NCI-H187 treated with DMSO at 0.1 percent for 48 hours (cell line): Measurements from ENCODE around the gene SCYL3.

ENCODE experiments used
- DNase-seq: peaks from one replicate; lab custom pipeline; 2025; lab: John Stamatoyannopoulos, UW

Gene SCYL3

DNA sequence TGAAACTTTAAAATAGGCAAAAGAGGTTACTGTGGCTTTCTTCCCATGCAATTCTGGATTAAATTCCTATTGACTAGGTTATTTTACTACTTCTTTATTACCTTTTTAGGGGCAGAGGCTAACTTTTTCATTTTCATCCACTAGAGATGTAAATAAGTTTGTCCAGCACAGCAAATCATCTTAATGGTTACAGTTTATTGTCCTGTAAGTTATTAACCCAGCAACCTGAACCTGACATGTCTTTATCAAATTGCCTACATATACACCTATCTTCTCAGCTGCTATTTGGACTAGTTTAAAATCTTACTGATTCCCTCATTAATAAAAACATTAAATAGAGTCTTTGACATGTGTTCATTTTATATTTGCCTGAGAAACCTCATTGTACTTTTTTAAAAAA, 6.9 kb upstream of the SCYL3 start:
- no peak for DNase-seq

GRCh38 chr1:169899519-169900217, 6.0 kb upstream of the SCYL3 start:
- DNase-seq, result no peak

DNA sequence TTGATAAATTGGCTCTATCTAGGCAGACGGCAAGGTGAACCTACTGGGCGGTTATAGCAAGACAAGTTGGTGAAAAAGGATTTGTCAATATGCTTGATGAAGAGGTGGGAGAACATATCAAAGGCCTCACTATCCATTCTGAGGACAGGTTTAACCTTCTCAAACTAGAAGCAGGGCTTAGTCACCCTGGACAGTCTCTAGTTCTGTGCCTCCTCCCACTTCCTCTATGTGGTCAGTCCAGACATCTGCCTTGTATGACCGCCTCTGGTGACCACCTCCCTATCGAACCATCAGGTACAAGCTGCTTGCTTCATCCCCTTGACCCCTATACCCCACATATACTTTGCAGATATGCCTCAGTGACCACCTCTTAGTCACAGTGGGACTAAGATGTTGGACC, 2.3 kb upstream of the SCYL3 start:
- DNase-seq, result no peak

DNA sequence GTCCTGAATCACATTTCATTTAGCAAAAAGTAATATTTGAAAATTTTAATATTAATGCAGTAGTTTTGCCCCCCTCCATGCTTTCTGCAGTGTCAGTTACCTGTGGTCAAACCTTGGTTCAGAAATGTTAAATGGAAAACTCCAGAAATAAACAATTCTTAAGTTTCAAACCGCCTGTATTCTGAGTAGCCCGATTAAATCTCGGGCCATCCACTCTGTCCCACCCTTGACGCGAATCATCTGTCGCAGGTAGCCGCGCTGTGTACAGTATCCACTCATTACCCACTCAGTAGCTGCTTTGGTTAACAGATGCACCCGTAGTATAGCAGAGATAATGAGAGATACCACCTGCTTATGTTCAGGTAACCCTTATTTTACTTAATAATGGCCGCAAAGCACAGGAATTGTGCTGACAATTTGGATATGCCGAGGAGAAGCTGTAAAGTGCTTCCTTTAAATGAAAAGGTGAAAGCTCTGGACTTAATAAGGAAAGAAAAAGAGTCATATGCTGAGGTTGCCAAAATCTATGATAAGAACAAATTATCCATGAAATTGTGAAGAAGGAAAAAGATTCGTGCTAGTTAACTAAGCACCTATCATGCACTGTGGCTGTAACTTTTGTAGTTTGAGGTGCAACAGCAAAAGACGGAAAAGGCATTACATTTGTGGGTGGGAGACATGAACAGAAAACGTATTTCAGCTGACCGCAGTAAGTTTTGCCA, 889 bp upstream of the SCYL3 start:
- DNase-seq, result no peak

DNA sequence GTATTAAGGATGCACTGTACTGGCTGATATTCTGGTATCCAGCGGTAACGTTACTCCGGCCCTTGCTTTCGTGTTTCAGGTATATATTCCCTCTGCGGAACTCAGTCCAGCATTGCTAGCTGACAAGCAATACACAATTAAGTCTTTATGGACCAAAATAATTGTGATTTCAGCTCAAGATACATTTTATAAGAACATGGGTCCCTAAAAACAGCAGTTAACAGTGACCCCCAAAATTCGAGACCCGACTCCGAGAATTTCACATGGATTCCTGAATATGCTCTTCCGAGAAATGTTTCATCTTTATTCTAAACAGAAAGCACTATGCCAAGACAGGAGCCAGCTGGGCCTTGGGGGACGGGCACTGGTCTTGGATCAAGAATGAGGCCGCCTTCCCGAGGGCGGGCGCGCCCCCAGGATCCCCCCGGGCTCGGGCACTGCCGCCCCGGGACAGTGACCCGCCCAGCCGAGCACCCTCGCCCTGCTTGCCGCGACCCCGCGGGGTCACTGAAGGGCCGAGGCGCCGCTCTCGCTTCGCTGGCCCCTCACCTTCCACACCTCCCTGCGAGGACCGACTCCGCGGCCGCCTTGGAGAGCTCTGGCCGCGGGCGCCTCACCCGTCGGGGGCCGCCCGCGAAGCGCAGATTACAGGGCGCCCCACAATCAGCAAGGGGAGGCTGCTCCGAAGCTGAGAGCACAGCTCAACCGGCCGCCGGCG, 610 bp downstream of the SCYL3 start:
- no peak for DNase-seq

- no peak for DNase-seq
Observed at GRCh38 chr1:169892176-169892926, 1.3 kb downstream of the SCYL3 start.

- DNase-seq, result no peak
Observed at GRCh38 chr1:169891539-169891885, 2.2 kb downstream of the SCYL3 start.

GRCh38 chr1:169890761-169891538, 2.7 kb downstream of the SCYL3 start:
- DNase-seq, result no peak

DNA sequence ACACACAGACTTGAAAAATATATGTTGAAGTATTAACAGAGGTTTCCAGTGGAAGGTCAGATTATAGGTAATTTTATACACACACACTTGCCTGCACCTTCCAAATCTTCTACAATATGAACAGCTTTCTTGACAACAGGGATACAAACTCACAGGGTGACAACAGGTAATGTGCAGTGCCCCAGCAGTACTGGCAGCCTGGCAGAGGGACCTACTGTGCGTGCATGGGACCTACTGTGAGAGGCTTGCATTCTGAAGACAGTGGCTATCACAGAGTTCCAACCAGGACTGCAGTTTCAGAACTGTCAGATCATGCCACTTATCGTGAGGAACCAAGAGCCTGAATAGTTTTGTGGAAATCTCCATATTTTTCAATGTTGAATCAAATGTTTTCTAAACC, 3.8 kb downstream of the SCYL3 start:
- no peak for DNase-seq

- DNase-seq, result no peak
Observed at GRCh38 chr1:169886931-169887330, 6.8 kb downstream of the SCYL3 start.

DNA sequence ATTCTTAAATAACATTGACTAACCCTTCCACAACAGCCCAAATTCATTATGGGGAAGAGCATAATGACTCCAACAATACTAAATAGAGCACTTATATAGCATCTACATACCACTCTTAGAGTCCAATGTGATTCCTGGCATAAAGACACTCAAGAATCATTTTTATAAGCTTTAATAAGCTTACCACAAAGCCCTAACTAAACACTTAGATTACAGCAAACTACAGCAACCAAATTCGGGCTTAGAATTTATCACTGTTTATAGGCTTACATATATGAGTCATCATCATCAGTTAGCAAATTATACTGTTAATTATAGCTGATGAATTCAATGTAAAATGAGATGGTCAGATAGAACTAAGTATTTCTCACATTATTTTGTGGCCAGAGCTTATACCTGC, 7.3 kb downstream of the SCYL3 start:
- DNase-seq, result no peak

DNA sequence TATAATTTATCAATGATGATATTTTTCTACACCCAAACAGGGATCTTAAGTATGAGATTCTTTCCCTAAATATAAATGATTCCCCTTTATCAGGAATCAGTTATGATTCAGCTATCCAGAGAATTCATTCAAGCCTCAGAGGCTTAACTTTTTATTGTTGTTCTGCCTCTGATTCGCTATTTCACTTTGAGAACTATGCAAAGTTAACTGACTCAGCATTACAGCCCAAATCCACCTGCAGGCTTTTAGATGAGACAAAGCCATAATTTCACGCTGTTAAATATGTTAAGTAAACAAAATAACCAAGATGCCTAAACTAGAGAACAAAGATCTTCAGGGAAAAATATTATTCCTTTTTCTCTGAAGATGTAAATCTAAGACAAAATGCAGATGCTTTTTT, 8.5 kb downstream of the SCYL3 start:
- no peak for DNase-seq

DNA sequence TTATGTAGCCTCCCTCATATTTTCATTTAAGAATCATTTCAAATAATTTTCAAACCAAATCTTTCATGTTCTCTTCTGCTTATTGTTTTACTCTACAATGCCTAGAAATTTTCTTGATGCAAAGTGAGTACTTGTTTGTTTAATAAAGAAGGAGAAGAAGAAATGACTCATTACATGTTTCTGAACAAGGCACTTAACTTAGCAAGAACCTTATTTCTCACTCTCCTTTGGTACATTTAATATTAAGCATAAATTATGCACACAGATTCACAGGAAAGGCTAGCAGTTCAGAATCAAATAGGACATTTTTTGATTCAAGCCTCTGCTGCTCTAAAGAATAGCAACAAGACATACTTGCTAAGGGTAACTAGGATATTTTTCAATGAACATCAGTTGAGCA, 9.1 kb downstream of the SCYL3 start:
- DNase-seq, result no peak

- no peak for DNase-seq
Observed at GRCh38 chr1:169882039-169882511, 11.6 kb downstream of the SCYL3 start.

GRCh38 chr1:169879034-169879840, 14.5 kb downstream of the SCYL3 start:
- no peak for DNase-seq

DNA sequence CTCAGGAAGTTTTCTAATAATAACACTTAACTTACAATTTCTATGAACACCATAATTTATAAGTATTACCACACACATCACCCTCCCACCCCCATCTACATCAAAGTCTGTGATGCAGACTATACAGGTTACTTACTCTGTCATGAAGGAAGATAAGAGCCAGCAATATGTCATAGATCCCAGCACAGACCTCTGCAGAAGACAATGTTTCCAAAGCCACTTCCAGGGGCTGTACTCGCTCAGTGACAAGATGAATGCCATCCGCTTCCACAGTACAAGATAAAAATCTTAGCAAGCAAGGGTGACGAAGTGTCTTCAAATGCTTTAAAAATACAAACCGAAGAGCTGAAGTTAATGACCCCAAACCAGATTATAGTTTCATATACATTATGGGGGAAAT, 15.2 kb downstream of the SCYL3 start:
- no peak for DNase-seq

DNA sequence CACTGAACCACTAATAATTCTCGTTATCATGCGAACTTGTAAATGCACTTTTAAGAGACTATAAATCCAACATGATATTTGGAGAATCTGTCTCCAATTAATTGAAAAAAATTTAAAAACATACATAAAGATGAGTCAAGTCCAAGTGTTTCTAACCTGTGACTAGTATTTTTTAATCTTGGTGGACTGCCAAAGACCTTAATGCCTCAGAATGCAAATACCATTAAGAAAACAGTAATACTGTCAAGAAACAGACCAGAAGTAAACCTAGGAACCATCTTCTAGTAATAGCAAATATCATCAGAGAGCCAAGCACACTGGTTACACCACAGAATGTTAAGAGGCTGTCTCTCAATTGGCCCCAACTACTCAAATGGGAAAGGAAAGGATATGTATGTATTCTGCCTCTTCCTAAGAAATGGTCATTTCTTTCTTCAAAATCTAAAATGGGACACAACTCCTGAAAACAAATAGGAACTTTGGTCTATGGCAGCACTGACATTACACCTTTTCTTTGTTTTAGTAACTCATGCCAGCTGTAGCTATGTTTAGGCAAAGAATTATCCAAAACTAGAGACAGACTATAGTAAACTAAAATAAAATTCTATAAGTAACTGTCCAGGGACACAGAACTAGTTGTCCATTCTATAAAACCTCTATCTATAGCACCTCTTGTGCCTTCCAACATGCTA, 15.8 kb downstream of the SCYL3 start:
- DNase-seq, result no peak

- no peak for DNase-seq
Observed at GRCh38 chr1:169874229-169874628, 19.5 kb downstream of the SCYL3 start.

DNA sequence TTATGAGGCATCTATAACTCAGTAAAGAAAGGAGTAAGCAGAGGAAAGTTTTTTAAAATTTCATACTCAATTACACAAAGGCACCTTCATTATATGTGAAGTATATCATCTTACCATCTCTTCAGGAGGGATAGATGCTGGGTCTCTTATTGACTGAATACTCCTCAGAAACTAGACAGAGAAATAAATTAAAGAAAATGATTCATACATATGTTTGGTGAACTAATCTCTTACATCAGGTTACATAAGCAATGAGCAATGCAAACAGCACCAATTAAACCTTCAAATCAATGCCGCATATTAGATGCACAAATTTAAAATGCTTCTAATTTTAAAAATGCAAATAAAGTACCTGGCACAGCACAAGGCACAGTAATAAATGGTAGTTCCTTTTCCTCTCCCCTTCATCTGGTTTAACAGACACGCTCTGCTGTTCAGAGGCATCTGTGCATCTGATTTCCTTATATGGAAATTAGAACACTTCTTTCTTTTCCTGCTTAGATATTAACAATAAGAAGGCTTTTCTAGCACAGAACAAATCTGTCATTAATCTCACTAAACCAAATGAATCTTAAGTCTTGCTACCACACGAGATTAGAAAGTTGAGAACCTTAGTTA, 20.0 kb downstream of the SCYL3 start:
- DNase-seq, result no peak

DNA sequence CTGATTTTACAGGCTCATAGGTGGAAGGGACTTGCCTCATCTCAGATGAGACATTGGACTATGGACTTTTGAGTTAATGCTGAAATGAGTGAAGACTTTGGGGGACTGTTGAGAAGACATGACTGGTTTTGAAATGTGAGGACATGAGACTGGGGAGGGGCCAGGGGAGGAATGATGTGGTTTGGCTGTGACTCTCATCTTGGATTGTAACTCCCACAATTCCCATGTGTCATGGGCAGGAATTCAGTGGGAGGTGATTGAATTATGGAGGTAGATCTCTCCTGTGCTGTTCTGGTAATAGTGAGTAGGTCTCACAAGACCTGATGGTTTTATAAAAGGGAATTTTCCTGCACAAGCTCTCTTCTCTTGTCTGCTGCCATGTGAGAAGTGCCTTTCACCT, 20.8 kb downstream of the SCYL3 start:
- no peak for DNase-seq
